CD4-positive, alpha-beta T cell (primary cell): ENCODE measurements around the gene MMP23B. TPM values are rescaled to one million over a fixed set of nuclear protein-coding genes. Genes with fewer than 3 reads are reported as not detected.

Experiments
- ATAC-seq: fragments of 200-7000 bp; cut with Tn5 transposase; one replicate; pipeline ENCODE4 v1.10.0; 2022; ENCODE audit warnings: mild to moderate bottlenecking; ENCODE audit not compliant: poor library complexity
- CTCF ChIA-PET: fragments of 350-600 bp; sonication (Branson Sonifier 250); formaldehyde crosslinking; loops from one replicate; lab custom pipeline; 2021; ENCODE audit warnings: antibody characterized with exemption, inconsistent platforms; lab: Charles Lee
- POLR2A ChIA-PET: fragments of 350-600 bp; sonication (Branson Sonifier 250); formaldehyde crosslinking; loops from one replicate; lab custom pipeline; 2021; ENCODE audit warnings: antibody characterized with exemption, inconsistent platforms; lab: Charles Lee
- DNase-seq, 14 experiments: peaks; one replicate each; pipeline ENCODE4 v3.0.0-alpha.2; 2013 to 2020; ENCODE audit warnings: mixed read lengths in 2 of 14
- H3K27ac ChIP-seq, 2 donors: one replicate each; pipeline versions ENCODE4 v1.5.1 to v1.7.0; 2013; ENCODE audit warnings: low read length in 2 of 2, low read depth in 1 of 2, mild to moderate bottlenecking in 1 of 2
- H3K27me3 ChIP-seq, 2 experiments: 1 replicate in 1 of 2; 2 replicates in 1 of 2; pipeline versions ENCODE4 v1.6.1 to v1.7.0; 2013; ENCODE audit warnings: low read length in 2 of 2, control low read depth in 1 of 2, mild to moderate bottlenecking in 1 of 2, moderate library complexity in 1 of 2; ENCODE audit not compliant: insufficient read depth in 2 of 2, control insufficient read depth in 1 of 2
- H3K36me3 ChIP-seq: one replicate; pipeline ENCODE4 v1.6.1; 2013; ENCODE audit warnings: low read length, control low read depth; ENCODE audit not compliant: insufficient read depth
- H3K4me1 ChIP-seq: one replicate; pipeline ENCODE4 v1.6.1; 2013; ENCODE audit warnings: low read length, control low read depth; ENCODE audit not compliant: insufficient read depth
- H3K4me3 ChIP-seq: one replicate; pipeline ENCODE4 v1.5.1; 2013; ENCODE audit warnings: mild to moderate bottlenecking, low read length, moderate library complexity
- H3K9me3 ChIP-seq, 2 experiments: 1 replicate in 1 of 2; 2 replicates in 1 of 2; pipeline versions ENCODE4 v1.6.1 to v1.7.0; 2013; ENCODE audit warnings: low read length in 2 of 2, mild to moderate bottlenecking in 2 of 2, control low read depth in 1 of 2, moderate library complexity in 1 of 2; ENCODE audit not compliant: control insufficient read depth in 1 of 2, insufficient read depth in 1 of 2
- H3K27ac Mint-ChIP-seq: one replicate; pipeline ENCODE4 v1.8.0; 2020; ENCODE audit warnings: mixed read lengths
- H3K27me3 Mint-ChIP-seq: one replicate; pipeline ENCODE4 v1.8.0; 2021; ENCODE audit warnings: mixed read lengths
- H3K36me3 Mint-ChIP-seq: one replicate; pipeline ENCODE4 v1.8.0; 2021; ENCODE audit warnings: low read depth, mixed read lengths
- H3K4me1 Mint-ChIP-seq: one replicate; pipeline ENCODE4 v1.8.0; 2021; ENCODE audit warnings: low read depth, mixed read lengths
- H3K4me3 Mint-ChIP-seq: one replicate; pipeline ENCODE4 v1.8.0; 2020; ENCODE audit warnings: mild to moderate bottlenecking, mixed read lengths
- H3K9me3 Mint-ChIP-seq: one replicate; pipeline ENCODE4 v1.8.0; 2020; ENCODE audit warnings: mixed read lengths
- intact Hi-C, 2 experiments: fragments of 100-400 bp; cut with DNase I in 1 of 2; cut with micrococcal nuclease in 1 of 2; formaldehyde crosslinking; loops; one replicate each; pipeline versions ENCODE4 v1.15.1 to v1.9.0; 2023 to 2025; cut with DNase I, micrococcal nuclease
- total RNA-seq, 174 experiments: library from RNA in 2 of 174; stranded (reverse) in 2 of 174; gene quantifications; one replicate each; pipeline ENCODE4 v1.2.3 and lab custom pipeline; 2021 to 2026
- TF ChIP-seq, protein P1 (sequence below): fragments of 200-600 bp; IDR thresholded peaks from one replicate; pipeline ENCODE4 v1.8.0; 2022; ENCODE audit warnings: antibody characterized with exemption, mild to moderate bottlenecking

MMP23B gene
- total RNA-seq, 2 experiments from 2014 or later = 3.0 to 3.7 TPM

DNA sequence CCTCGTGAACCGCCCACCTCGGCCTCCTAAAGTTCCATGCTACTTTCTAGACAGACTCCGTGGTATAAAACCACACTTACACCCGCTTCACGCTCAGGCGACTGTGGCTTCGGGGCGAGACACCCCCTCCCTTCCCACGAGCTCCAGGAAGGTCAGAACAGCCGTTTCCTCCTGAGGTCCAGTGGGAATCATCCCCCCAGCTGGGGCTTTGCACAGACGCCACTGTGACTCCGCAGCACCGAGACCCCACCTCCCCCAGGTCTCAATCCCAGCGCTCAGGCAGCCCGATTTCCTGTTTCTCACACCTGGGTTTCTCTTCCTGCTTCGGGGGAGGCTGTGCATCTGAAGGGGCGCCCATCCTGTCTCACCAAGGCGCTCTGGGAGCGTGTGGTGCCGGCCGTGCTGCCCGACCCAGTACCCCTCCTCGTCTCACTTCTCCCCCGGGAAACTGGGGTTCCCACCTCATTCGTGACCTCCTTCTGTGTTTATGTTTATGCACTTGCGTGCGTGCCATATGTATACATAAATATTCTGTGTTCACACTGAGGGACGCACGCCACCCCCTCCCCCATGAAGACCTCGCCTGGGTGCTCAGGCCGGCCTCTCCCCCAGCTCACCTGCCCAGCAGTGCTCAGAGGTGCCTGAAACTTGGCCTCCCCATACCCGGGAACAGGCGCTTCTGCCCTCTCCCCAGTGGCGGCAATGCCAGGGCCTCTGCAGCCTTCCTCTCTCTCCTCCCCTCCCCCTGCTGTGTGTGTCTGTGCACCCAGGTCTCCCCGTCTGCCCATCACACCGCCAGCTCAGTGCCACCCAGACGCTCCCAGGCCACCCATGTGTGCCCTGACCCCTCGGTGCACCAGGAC, 46.0 kb downstream of the MMP23B start:
- H3K4me3 Mint-ChIP-seq = peak overlapping the region; percentile 87
- H3K36me3 ChIP-seq = peaks cover 12% of the 10 kb centered on the region
- TF ChIP-seq, protein P1, sequence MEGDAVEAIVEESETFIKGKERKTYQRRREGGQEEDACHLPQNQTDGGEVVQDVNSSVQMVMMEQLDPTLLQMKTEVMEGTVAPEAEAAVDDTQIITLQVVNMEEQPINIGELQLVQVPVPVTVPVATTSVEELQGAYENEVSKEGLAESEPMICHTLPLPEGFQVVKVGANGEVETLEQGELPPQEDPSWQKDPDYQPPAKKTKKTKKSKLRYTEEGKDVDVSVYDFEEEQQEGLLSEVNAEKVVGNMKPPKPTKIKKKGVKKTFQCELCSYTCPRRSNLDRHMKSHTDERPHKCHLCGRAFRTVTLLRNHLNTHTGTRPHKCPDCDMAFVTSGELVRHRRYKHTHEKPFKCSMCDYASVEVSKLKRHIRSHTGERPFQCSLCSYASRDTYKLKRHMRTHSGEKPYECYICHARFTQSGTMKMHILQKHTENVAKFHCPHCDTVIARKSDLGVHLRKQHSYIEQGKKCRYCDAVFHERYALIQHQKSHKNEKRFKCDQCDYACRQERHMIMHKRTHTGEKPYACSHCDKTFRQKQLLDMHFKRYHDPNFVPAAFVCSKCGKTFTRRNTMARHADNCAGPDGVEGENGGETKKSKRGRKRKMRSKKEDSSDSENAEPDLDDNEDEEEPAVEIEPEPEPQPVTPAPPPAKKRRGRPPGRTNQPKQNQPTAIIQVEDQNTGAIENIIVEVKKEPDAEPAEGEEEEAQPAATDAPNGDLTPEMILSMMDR = no peak
- peaks cover 23% of the 10 kb centered on the region for H3K4me1 ChIP-seq
- DNase-seq (peak; percentile 27 to 73 (median 55)), ATAC-seq (peak; percentile 82)
- peak overlapping the region; percentile 75 to 78 for H3K27ac ChIP-seq
- intact Hi-C loops = no loop called here
- H3K27me3 ChIP-seq = no peaks in the 10 kb centered on the region
- H3K4me3 ChIP-seq = peak overlapping the region; percentile 59
- H3K27ac Mint-ChIP-seq = peak overlapping the region; percentile 98
- H3K9me3 ChIP-seq = no peaks in the 10 kb centered on the region
- peaks cover 23% of the 10 kb centered on the region for H3K4me1 Mint-ChIP-seq
- ChIA-PET CTCF (interaction anchor here (0.7 to 1.5 kb wide), 2 partner anchors 9 to 12 kb away, joined by 3 read pairs; no protein-coding TSS in a partner anchor), POLR2A (no interaction called here)
- H3K27me3 Mint-ChIP-seq = no peaks in the 10 kb centered on the region
- no peaks in the 10 kb centered on the region for H3K9me3 Mint-ChIP-seq
- H3K36me3 Mint-ChIP-seq = peaks cover 13% of the 10 kb centered on the region

- intact Hi-C loops = no loop called here
- H3K27ac Mint-ChIP-seq = peak overlapping the region; percentile 98
- H3K27me3 ChIP-seq = no peaks in the 10 kb centered on the region
- H3K4me3 Mint-ChIP-seq = peak overlapping the region; percentile 87
- H3K4me3 ChIP-seq = peak overlapping the region; percentile 59
- POLR2A ChIA-PET = no interaction called here
- no peaks in the 10 kb centered on the region for H3K9me3 Mint-ChIP-seq
- ATAC-seq = peak; percentile 35
- H3K36me3 ChIP-seq = peaks cover 10% of the 10 kb centered on the region
- peak overlapping the region; percentile 75 to 78 for H3K27ac ChIP-seq
- DNase-seq = peak in 7 of 14 experiments; percentile 24 to 64 (median 57)
- TF ChIP-seq, protein P1 = no peak
- peaks cover 23% of the 10 kb centered on the region for H3K4me1 Mint-ChIP-seq
- H3K9me3 ChIP-seq = no peaks in the 10 kb centered on the region
- peaks cover 25% of the 10 kb centered on the region for H3K4me1 ChIP-seq
- H3K27me3 Mint-ChIP-seq = no peaks in the 10 kb centered on the region
- peaks cover 18% of the 10 kb centered on the region for H3K36me3 Mint-ChIP-seq
- CTCF ChIA-PET = interaction anchor here (0.7 to 1.5 kb wide), 2 partner anchors 10 to 13 kb away, joined by 3 read pairs; no protein-coding TSS in a partner anchor
These were observed 46.8 kb downstream of the MMP23B start for GRCh38 chr1:1678581-1679380.

- Mint-ChIP-seq H3K27ac (no peak overlapping the region), H3K36me3 (peaks cover 19% of the 10 kb centered on the region), H3K27me3 (no peaks in the 10 kb centered on the region), H3K4me3 (no peak overlapping the region), H3K4me1 (peaks cover 23% of the 10 kb centered on the region), H3K9me3 (no peaks in the 10 kb centered on the region)
- TF ChIP-seq, protein P1 = no peak
- Histone ChIP-seq H3K9me3 (no peaks in the 10 kb centered on the region), H3K4me3 (no peak overlapping the region), H3K4me1 (peaks cover 31% of the 10 kb centered on the region), H3K27ac (no peak overlapping the region), H3K27me3 (no peaks in the 10 kb centered on the region), H3K36me3 (peaks cover 9% of the 10 kb centered on the region)
- CTCF ChIA-PET = no interaction called here
- intact Hi-C loops = no loop called here
- POLR2A ChIA-PET = no interaction called here
- no peak for DNase-seq
- no peak for ATAC-seq
These were observed 48.3 kb downstream of the MMP23B start for GRCh38 chr1:1680031-1680911.
